ENCODE data around the gene RING1.

The RING1 gene

DNA sequence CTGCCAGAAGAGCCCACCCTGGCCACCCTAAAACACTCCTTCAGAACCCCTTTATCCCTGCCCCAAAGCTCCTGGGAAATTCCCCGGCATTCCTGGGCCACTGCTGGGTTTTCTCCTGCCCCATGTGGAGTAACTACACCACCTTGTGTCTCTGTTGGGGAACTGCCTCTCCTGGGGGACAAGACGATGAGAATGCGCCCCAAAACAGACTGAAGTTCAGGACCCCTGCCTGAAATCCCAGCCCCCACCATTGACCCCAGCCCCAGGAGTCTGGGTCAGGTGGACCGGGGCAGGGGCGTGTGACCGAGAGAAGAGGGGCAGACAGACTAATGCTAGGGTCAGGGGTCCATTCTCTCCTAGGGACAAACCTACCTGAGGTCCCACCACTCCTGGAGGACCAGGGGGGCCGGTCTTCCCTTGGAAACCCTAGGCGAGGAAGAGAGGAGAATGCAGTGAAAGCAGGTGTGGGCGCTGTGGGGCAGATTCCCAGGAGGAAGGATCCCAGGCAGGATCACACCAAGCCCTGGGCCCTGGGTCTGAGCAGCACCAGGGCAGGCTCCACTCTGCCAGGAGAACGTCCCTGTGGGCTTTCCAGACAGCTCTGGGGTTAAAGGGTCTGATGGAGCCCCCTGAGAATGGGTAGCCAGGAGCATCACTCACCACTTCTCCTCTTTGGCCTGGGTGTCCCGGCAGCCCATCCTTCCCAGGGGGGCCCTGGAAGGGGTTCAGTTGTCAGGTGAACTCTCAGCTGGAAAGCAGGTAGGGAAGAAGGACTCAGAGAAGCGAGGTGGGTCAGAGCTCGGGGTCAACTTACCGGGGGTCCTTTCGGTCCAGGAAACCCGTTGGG is 35.4 kb upstream of the RING1 start:
- no peak for DNase-seq

DNA sequence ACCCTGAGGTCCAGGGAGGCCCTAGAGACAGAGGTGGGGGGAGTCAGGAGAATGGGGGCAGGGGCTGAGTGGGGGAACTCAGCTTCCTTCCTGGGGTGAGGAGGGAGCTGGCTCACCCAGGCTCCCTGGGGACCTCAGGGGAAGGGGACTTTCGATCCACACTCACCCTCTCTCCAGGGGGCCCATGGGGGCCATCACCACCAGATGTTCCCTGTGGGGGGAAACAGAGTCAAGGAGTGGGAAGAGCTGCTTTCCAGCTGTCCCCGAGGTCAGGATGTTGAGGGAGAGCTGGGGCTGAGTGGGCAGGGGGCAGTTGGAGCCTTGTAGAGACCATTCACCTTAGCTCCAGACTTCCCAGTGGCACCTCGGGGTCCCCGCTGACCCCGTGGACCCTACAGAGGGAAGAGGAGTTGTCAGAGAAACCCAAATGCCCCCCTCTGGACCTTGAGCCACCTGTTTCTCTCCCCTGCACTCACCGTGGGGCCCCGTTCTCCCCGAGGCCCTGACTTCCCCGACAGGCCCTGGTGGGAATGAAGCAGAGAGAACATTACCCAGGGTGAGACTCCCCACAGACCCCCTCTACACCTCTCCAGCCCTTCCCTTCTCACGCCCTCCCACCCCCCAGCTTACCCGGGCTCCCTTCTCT is 34.6 kb upstream of the RING1 start:
- DNase-seq, result no peak

DNA sequence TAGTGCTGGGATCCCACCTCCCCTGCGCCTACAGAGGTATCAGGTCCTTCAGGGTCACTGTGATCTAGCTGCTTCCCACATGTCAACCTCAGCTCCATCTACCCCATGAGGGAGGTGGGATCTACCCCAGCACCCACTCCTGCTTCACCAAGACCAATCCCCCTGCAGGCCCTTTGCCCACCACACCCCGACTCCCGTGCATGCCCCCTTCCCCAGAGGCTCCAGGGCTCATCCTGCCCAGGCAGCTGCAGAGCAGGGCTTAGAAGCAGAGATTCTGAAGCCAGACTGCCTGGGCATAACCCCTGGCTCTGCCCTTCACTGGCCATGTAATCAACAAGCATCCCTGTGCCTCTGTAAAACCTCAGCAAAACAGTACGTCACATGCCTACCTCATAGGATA is 33.5 kb upstream of the RING1 start:
- no peak for DNase-seq

DNA sequence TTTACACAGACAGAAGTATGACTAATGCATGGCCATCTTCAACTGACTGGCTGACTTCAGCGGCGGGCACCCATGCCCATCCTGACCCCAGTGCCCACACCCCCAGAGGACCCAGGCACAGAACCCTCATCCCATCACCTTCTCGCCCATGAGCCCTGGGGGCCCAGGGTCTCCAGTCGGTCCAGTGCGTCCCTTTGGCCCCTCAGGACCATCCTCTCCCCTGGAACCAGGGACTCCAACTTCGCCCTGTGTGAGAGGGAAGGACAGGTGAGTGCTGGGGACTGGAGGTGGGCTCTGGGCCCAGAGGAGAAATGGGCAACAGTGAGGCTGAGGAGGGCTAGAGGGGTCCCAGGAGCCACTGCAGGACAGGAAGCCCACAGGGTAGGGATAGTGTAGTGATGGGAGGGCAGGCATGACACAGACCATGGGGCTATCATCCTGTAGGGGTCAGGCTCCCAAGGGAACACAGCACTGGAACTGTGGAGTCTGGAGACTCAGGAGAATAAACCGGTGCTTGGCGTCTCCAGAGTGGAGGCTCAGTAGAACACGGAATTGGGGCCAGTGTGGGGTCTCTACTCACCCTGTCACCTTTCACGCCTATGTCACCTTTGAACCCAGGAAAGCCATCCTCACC is 32.7 kb upstream of the RING1 start:
- no peak for DNase-seq

DNA sequence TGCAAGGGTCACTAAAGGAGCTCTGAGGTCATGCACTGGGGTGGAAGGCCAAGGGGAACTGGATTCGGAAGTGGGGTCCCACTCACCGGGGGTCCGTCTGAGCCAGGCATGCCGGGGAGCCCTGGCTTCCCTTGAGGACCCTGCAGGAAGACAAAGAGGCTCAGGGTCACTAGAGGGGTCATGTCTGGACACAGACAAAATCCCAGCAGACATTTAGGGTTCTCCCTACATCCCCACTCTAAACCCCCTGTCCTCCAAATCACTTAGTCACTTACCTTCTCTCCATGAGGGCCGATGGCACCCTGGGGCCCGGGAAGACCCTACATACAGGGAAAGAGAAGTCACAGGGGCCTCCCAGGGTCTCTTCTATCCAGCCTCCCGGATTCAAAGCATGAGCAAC is 31.4 kb upstream of the RING1 start:
- no peak for DNase-seq

DNA sequence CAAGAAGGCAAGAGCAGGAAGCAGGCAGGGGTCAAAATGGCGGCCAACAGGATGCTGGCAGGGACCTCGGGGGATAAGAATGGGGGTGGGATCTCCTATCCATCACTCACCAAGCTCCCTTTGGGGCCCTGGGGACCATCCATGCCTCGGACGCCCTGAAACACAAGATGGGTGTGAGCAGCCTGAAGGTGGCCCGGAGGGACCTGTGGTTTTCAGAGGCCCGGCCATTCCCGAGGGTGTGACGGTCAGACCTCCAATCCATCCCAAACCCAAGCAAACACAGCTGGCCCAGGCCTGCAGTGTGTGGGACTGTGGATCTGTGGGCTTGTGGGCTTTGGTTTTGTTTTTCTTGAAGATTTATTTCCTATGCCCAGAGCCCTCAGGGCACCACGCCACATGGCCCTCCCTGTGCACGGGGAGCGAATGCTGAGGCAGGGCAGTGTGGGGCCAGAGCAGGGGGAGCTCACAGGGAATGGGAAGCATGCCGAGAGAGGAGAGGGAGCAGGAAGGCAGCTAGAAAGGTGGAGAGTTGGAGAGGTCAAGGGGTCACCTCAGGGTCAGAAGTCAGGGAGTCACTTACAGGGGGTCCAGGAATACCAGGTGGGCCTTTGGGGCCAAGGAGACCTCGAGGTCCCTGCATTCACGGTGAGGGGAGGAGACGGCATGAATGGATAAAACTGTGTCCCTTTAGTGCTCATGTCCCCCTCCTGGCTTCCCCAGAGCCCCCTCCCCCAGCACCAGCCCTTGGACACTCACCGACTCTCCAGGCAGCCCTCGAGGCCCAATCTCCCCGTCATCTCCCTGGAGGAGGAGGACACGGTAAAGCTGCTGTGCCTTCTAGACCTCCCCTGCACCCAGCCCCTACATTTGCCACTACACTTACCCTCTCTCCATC is 30.5 kb upstream of the RING1 start:
- DNase-seq, result no peak

DNA sequence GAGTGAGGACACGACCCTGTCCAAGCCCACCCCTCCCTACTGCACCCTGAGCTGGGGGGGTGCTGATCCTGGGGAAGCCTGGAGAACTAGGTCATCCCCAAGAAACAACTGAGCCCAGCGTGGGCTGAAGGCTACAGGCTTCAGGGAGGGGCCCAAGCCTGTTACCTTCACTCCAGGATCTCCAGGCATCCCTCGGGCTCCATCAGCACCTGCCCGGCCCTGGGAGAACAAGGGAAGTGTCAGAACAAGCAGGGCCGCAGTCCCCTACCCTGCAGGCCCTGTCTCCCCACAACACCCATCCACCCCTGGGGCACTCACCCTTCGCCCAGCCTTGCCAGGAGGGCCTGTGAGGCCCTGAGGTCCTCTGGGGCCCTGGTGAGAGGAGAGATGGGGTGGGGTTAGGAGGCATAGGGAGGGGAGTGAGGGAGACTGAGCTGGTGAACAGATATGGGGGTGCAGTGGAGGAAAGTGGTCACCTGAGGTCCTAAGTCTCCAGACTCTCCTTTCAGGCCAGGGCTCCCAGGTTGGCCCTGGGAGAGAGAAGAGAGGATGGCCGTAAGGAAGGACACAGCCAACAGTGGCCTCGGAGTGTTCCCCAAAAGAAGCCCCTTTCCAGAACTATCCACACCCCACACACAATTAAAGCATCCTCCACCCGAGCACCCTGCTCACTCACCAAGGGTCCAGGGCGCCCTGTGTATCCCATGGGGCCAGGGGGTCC is 29.4 kb upstream of the RING1 start:
- no peak for DNase-seq

DNA sequence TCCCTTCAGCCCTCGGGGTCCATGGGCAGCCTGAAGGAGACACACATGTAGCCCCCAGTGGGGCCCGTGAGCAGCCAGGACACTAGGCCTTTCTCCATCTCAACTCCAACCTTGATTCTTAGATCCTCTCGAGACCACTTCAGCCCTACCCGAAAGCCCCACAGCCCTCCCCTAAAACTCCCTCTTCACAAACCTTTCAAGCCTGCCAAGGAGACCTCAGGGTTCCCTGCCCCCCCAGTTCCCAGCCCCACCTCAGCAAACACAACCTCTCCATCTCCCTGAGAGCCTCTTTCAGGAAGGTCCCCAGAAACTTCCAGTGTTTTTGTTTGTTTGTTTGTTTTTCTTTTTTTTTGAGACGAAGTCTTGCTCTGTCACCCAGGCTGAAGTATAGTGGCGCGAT is 27.2 kb upstream of the RING1 start:
- DNase-seq, result no peak

DNA sequence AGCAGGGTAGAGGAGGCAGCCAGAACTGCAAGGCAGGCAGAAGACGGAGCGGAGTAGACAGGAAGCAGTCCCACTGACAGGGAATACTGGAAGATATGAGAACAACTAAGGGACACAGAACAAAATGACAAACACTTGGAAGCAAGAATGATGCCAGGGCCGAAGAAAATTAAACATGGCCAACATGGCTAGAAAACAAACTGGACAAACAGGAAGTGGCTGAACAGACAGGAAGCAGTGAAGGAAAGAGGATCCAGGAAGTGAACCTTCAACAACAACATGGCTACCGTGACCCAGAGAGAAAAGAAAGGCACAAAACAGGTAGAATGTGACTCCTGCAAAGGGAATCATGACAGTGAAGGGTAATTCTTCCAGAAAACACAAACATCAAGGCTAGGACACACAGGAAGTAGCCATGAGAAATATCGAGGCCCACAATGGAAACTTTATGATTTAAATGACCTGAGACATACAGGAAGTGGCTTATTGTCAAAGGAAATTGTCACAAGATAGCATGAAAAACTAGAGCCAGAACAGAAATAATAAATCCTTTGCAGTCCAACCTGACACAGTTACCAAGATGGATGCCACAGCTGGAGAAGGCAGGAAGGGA is 25.1 kb upstream of the RING1 start:
- DNase-seq, result no peak

DNA sequence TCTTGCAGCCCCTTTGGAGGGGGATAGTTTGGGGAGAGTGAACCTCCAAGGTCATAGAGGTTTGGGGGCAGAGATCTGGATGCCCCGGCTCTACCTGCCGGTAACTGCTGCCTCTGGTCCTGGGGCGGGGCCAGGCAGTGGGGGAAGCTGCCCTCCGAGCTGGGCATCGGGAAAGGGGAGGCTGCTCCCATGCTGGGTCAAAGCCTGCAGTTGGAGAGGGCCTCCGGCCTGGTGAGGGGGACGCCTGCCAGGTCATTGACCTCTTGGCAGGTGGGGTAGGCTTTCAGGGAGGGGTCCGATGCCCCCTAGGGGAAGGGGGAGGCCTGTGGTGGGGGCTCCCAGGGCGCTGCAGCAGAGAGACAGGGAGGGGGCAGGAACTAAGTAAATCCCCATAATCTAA is 23.1 kb upstream of the RING1 start:
- DNase-seq, result no peak

DNA sequence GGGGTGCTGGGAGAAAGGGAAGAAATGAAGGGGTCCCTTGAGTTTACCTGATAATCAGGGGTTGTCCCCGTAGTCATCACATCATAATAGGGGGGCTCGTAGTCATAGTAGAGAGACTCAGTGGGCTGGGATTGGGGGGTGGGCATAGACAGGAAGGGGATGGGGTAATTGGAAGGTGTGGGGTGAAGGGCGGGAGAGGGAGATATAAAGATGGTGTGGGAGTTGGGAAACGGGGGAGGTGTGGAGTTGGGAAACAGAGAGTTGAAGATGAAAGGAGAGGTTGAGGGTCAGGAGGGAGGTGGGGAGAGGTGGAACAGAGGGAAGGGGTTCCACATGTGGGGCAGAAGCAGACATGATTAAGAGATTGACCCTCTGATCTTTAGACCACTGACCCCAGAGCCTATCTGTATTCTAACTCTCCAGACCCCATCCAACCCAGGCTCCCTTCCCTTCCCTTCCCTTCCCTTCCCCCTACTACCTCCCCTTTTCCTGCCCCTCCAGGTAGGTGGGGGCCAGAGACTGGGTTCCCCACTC is 22.6 kb upstream of the RING1 start:
- DNase-seq, result no peak

DNA sequence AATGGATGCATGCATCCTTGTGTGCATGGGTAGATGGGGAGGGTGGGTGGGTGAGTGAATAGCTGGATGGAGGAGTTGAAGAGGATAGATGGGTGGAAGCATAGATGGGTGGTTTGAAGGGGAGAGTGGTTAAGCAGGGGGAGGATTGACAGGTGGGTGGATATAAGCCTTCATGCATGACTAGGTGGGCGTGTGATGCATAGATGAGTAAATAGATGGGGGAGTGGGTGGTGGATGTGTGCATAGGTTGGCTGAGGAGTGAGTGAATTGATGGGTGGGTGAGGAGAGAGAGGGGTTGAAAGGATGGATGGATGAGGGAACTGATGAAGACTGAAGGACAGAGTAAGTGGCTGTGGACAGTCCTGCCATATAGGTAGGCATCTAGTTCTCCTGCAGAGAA is 20.5 kb upstream of the RING1 start:
- DNase-seq, result no peak

DNA sequence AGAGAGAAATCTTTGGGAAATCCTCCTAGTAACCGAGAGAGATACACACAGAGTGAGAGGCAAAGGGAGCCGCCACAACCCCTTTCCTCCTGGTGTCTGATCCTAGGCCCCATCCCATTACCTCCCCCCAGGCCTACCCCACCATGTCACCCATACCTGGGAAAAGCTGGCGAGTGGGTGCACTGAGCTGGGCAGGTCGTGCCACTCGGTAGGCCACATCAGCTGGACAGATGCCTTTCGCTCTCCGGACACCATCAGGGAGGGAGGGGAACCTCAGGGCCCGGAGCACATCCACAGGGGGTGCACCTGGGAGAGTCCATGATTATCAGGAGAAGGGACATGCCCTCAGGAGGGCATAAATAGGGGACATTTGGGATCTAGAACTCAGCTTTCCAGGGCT is 19.1 kb upstream of the RING1 start:
- no peak for DNase-seq

DNA sequence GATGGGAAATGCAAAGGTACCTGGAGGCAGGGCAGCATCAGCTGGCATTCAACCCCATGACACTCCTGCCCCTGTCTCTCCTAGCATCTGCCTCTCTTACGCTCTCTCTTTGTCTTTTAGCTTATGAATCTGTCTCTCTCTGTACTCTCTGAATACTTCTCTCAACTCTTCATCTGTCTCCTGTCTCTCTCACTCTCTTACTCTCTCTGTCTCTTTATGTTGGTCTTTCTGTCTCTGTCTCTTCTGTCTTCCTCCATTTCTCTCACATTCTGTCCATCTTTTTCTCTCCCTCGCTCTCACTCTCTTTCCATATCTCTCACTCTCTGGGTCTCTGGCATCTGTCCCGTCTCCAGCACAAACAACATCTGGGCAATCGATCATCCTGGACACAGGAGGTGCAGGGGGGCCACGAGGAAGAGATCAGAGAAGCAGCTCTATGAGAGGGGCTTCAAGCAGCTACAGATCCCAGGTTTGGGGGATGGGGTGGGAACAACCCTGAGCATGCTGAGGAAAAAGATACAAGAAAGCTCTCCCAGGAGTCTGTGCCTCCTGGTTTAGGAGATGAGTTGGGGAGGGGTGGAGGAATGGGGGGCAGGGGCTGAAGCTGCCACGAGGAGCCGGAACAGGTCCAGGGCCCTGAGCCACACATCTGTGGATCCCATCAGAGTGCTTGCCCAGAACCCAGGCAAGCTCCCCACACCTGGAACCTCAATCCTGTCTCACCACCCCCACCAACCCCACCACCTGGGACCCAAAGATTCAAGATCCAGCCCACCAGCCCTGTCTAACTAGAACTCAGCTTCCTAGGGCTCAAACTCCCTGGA is 18.5 kb upstream of the RING1 start:
- no peak for DNase-seq

DNA sequence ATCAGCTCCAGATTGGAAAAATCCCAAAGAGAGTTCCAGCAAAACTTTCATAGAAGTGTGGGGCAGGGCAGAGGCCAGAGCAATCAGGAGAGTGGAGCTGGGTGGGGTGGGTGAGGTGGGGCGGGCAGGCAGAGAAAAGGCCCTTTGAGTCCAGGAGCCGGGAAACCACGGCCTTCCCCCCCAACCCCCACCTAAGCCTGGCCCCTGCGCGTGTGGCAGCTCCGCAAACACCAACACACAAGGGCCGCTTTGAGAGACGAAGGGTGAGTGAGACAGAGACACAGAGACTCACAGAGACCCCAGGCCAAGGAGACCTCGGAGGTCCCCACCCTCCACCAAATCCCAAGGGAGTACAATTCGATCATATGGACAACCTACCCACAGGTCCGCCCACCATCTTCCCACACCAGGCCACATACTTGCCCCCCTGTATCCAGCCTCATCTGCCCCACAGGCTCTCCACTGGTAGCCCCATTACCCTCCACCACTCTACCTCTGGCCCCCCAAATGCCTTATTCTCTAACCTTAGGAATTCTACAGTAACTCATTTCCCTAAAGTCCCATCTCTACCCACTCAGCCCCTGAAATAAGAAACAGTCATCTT is 17.7 kb upstream of the RING1 start:
- DNase-seq, result no peak

DNA sequence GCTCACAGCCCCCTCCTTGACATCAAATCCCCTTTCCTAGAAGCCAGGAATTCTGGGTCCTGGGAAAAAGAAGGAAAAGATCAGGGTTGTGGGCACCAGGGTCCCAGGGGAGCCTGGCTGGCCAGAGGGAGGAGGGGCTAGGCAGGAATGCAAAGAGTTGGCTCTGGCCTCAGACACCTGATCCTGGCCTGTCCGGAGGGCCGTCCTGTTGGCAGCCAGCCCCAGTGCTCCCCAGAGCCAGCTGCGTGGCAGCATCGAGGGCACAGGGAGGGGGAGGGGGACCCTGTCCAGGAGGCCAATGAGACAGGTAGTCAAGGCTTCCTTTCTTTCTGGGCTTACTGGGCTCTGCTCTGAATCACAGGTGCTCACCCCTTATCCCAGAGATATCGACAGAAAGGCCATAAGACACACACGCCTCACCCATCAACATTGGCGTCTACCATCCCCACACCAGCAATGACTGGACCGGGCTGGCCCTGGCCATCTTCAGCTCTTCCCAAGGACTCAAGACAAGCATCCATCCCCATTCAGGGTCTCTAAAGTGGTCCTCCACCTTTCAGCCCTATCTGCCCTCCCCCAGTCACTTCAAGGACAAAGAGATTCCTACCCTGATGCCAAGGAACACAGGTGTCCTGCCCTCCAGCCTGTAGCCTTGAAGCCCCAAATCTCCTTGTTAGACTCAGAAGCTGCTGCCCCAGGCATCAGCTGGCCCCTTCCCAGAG is 16.8 kb upstream of the RING1 start:
- no peak for DNase-seq

DNA sequence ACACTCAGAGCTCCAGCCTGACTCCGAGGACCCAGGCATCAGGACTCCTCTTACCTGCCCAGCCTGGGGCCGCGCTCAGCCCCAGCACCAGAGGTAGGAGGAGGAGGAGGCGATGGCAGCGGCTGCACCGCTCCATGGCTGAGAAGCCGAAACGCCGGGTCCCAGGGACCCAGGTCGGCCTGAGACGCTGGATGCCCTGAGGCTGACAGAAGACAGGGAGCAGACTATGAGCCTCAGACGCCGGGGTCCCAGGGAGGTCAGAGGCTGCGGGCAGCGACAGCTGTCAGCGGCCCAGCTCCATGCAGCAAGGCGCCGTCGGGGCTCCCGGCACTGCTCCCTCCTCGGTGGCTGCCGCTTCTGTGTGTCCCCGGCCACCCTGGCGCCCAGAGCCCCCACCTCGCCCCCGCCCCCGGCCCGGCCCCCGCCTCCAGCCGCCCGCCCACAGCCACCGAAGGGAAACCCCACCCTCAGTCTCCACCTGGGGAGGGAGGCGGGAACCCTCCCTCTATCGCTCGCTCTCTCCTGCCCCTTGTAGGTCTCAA is 16.1 kb upstream of the RING1 start, which contains the start of gene COL11A2:
COL11A2 (minus strand) TSS at position 363 of the 542 bp plus-strand sequence; CDS start at position 136, 227 bp downstream.
- peak in 1 of 4 experiments; percentile 21 for DNase-seq

DNA sequence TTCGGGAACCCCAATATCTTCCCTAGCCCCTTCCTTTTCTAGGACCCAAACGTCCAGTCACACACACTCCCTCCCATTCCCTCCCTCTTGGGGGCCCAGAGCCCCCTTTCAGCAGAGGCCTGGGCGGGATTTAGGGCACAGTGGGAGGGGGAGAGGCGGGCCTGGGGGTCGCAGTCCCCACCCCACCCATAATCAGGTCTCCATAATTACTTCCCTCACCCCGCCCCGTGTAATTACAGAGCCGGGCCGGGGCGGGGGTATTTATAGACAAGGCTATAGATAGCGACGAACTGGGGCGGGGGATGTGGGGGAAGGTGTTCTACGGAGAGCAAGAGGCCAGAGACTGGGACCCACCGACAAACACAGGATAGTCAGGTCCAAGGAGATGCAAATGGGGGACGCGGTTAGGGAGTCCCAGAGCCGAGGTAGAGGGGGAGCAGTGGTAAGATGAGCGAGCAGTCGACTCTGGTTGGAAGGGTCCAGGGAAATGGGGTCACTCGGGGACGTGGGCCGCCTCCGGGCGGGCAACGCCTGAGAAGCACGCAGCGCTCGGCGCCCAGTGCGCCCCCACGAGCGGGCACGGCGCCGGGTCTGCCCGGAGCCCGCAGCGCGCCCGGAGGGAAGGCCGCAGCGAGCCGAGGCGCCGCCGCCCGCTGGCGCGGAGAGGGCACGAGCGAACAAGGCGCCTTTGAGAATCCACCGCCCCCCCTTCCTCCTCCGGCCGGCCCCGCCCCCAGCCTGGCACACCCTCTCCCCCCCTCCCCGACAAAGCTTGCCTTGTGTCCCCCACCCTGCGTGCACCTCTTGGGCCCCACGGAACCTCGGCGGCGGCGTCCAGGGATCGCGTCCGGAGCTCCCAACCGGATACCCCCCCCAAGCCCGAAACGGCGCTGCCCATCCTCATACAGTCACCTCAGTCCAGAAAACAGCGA is 15.4 kb upstream of the RING1 start:
- DNase-seq, result peak in 1 of 4 experiments; percentile 43
